Measurements from ENCODE around the gene CLEC16A. TPM values are rescaled to one million over a fixed set of nuclear protein-coding genes. Genes with fewer than 3 reads are reported as not detected.

CLEC16A gene
- total RNA-seq, 1 donor from 2014 or later = 58.1 TPM

DNA sequence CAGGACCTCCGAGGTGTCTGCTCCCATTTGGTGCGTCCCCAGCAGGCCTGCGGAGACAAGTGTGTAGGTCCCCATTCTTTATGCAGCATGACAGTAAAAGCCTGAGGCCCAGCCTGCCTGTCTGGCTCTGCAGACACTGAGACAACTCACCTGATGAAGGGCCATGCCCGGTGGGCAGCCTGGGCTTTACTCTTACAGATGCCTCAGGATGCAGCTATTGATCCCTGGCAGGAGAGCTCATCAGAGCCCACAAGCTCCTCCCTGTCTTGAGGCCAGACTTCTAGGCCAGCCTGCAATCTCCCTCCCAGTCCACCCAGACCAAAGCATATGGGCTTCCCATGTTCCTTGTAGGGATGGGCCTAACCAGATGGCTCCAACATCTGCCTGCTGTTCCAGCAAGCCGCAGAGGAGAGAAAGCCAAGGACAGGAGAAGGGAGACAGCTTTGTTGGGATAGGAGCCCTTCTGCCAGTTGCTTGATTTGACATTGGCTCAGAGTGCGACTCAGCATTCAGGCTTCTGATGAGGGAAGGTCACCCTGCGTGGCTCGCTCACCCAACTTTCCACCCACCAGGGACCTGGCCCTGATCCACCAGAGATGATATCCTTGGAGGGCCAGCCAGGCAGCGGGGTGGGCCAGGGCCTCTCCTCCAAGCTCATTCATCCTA is 224.2 kb downstream of the CLEC16A start:
- Mint-ChIP-seq H3K36me3 (ENCODE audit: low read depth, unreplicated experiment) (peaks cover 47% of the 10 kb centered on the region), H3K4me1 (ENCODE audit: unreplicated experiment) (peaks cover 14% of the 10 kb centered on the region), H3K27me3 (ENCODE audit: unreplicated experiment) (peaks cover 8% of the 10 kb centered on the region), H3K4me3 (ENCODE audit: unreplicated experiment) (no peak overlapping the region), H3K27ac (ENCODE audit: unreplicated experiment) (no peak overlapping the region), H3K9me3 (ENCODE audit: unreplicated experiment) (no peaks in the 10 kb centered on the region)
- TF ChIP-seq, protein P1, sequence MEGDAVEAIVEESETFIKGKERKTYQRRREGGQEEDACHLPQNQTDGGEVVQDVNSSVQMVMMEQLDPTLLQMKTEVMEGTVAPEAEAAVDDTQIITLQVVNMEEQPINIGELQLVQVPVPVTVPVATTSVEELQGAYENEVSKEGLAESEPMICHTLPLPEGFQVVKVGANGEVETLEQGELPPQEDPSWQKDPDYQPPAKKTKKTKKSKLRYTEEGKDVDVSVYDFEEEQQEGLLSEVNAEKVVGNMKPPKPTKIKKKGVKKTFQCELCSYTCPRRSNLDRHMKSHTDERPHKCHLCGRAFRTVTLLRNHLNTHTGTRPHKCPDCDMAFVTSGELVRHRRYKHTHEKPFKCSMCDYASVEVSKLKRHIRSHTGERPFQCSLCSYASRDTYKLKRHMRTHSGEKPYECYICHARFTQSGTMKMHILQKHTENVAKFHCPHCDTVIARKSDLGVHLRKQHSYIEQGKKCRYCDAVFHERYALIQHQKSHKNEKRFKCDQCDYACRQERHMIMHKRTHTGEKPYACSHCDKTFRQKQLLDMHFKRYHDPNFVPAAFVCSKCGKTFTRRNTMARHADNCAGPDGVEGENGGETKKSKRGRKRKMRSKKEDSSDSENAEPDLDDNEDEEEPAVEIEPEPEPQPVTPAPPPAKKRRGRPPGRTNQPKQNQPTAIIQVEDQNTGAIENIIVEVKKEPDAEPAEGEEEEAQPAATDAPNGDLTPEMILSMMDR (IDR thresholded peaks at IDR 0.05; ENCODE audit: unreplicated experiment) = no peak
- DNase-seq (ENCODE audit: low spot score) = no peak

DNA sequence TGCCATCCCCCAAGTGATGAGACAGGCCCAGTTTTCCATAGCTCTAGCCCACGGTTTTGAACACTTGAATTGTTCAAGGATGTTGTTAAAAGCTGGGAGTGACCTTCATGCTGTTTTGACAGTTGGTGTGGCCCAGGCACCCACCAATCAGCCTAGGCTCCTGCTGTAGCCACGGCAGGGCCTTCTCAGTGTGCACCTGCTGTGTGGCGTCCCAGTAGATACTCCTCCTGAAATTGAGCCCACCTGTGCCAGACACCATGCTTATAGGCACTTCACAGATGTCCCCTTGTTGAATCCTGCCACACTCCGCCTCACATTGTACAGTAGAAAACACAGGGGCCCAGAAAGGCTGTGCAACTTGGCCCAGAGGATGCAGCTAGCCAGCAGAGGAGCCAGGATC is 225.3 kb downstream of the CLEC16A start:
- H3K27ac Mint-ChIP-seq (ENCODE audit: unreplicated experiment) = peak overlapping the region; percentile 30
- TF ChIP-seq, protein P1 (IDR thresholded peaks at IDR 0.05; ENCODE audit: unreplicated experiment) = no peak
- H3K4me1 Mint-ChIP-seq (ENCODE audit: unreplicated experiment) = peaks cover 5% of the 10 kb centered on the region

DNA sequence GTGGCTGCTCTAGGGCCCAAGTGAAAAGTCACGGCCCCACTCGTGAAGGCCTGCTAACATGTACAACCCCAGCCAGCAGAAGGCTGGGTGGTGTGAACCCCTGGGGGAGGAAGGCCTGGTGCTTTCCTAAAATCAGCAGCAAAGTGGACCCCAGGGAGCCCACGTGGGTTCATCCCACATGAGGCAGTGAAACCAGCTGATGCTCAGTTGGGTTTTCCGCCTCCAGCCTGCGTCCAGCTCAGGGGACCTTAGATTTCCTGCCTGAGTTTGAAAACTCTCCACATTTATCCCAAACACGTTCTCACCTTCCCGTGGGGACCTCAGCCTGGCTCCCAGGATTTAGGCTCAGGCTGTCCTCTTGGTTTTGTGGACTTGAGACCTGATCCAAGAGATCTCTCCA is 225.8 kb downstream of the CLEC16A start:
- Mint-ChIP-seq H3K9me3 (ENCODE audit: unreplicated experiment) (no peaks in the 10 kb centered on the region), H3K27me3 (ENCODE audit: unreplicated experiment) (peaks cover 8% of the 10 kb centered on the region), H3K36me3 (ENCODE audit: low read depth, unreplicated experiment) (peaks cover 63% of the 10 kb centered on the region), H3K4me3 (ENCODE audit: unreplicated experiment) (peak overlapping the region; percentile 11), H3K4me1 (ENCODE audit: unreplicated experiment) (peaks cover 7% of the 10 kb centered on the region), H3K27ac (ENCODE audit: unreplicated experiment) (no peak overlapping the region)
- TF ChIP-seq, protein P1 (IDR thresholded peaks at IDR 0.05; ENCODE audit: unreplicated experiment) = no peak
- no peak for DNase-seq (ENCODE audit: low spot score)

More for the DNA sequence above, 225.3 kb downstream of the CLEC16A start:
- Mint-ChIP-seq H3K9me3 (ENCODE audit: unreplicated experiment) (no peaks in the 10 kb centered on the region), H3K27me3 (ENCODE audit: unreplicated experiment) (peaks cover 8% of the 10 kb centered on the region), H3K36me3 (ENCODE audit: low read depth, unreplicated experiment) (peaks cover 58% of the 10 kb centered on the region), H3K4me3 (ENCODE audit: unreplicated experiment) (no peak overlapping the region)
- no peak for DNase-seq (ENCODE audit: low spot score)

DNA sequence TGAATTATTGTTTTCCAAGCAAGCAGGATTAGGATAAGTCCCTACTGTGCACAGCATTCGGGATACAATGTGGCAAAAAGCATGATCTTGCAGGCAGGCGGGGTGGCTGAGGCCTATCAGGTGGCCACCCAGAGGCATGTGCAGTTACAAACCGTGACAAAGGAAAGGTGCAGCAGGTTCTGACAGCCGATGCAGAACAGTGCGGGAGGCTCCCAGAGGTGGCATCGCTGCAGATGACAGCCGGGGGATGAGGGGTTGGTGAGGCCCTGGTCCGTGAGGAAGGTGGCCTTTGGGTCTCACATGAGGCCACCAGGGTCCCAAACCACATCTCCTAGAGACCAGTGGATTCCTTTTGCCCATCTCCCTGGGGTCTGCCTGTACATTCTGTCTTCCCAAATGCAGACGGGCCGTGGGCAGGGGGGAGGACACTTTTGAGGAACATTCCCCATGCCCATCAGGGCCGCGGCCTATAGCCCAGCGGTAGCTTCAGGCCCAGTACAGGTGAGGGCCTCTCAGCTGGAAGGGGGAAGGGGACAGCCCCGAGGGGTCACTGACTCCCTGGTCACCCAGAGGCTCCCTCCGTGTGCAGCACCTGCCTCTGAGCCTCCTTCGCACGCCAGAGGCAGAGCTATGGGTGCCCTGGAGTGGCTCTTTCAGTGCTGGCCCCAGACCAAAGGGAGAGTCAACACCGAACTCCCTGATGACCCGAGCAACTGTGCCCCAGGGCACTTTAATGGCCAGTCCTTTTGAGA is 226.5 kb downstream of the CLEC16A start:
- H3K36me3 Mint-ChIP-seq (ENCODE audit: low read depth, unreplicated experiment) = peaks cover 65% of the 10 kb centered on the region
- H3K27me3 Mint-ChIP-seq (ENCODE audit: unreplicated experiment) = peaks cover 8% of the 10 kb centered on the region
- TF ChIP-seq, protein P1 (IDR thresholded peaks at IDR 0.05; ENCODE audit: unreplicated experiment) = no peak
- H3K9me3 Mint-ChIP-seq (ENCODE audit: unreplicated experiment) = no peaks in the 10 kb centered on the region
- DNase-seq (ENCODE audit: low spot score) = no peak
- H3K4me3 Mint-ChIP-seq (ENCODE audit: unreplicated experiment) = peak overlapping the region; percentile 11
- peaks cover 9% of the 10 kb centered on the region for H3K4me1 Mint-ChIP-seq (ENCODE audit: unreplicated experiment)
- H3K27ac Mint-ChIP-seq (ENCODE audit: unreplicated experiment) = no peak overlapping the region

DNA sequence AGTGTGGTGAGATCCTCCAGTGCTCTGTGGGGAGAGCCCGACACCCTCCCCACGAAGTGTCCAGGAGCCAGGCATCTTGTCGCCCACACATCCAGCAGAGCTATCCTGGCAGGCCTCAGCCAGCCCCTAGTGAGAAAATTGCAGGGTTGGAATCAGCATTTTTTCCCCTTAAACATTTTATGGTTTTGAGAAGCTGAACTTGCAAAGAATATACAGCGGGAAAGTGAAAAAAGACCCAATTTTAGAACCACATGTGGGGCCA is 227.0 kb downstream of the CLEC16A start:
- TF ChIP-seq, protein P1 (IDR thresholded peaks at IDR 0.05; ENCODE audit: unreplicated experiment) = no peak
- no peak overlapping the region for H3K27ac Mint-ChIP-seq (ENCODE audit: unreplicated experiment)
- H3K36me3 Mint-ChIP-seq (ENCODE audit: low read depth, unreplicated experiment) = peaks cover 62% of the 10 kb centered on the region
- peaks cover 8% of the 10 kb centered on the region for H3K27me3 Mint-ChIP-seq (ENCODE audit: unreplicated experiment)
- DNase-seq (ENCODE audit: low spot score) = no peak
- peaks cover 9% of the 10 kb centered on the region for H3K4me1 Mint-ChIP-seq (ENCODE audit: unreplicated experiment)
- no peaks in the 10 kb centered on the region for H3K9me3 Mint-ChIP-seq (ENCODE audit: unreplicated experiment)
- no peak overlapping the region for H3K4me3 Mint-ChIP-seq (ENCODE audit: unreplicated experiment)
